ENCODE results near the gene EDN1. TPM values are rescaled to one million over a fixed set of nuclear protein-coding genes. Genes with fewer than 3 reads are reported as not detected.
A peak's percentile ranks its signal among the peaks of the same experiment; 100 is the strongest.
"Not testable (repeated sequence)": the region's sequence is repeated elsewhere in the genome, so short reads cannot be mapped to it uniquely, and the experiment has no call there.

Gene EDN1
- total RNA-seq, 1 donor from 2014 or later = 63.0 TPM

- DNase-seq (ENCODE audit: low read depth in 2 of 2) = peak in 1 of 2 donors; percentile 85
Measured at GRCh38 chr6:12324099-12324498, 33.9 kb downstream of the EDN1 start.

- DNase-seq (ENCODE audit: low read depth in 2 of 2) = no peak
Measured at GRCh38 chr6:12324748-12325147, 34.6 kb downstream of the EDN1 start.

GRCh38 chr6:12325872-12326271 is 35.7 kb downstream of the EDN1 start:
- no peak for DNase-seq (ENCODE audit: low read depth in 2 of 2)

GRCh38 chr6:12327391-12327790 is 37.2 kb downstream of the EDN1 start:
- DNase-seq (ENCODE audit: low read depth in 2 of 2) = no peak

GRCh38 chr6:12327988-12328387 is 37.8 kb downstream of the EDN1 start:
- no peak for DNase-seq (ENCODE audit: low read depth in 2 of 2)

- DNase-seq (ENCODE audit: low read depth in 2 of 2) = no peak
Measured at GRCh38 chr6:12328701-12329100, 38.5 kb downstream of the EDN1 start.

GRCh38 chr6:12331474-12331873 is 41.3 kb downstream of the EDN1 start:
- DNase-seq (ENCODE audit: low read depth in 2 of 2) = no peak

- DNase-seq (ENCODE audit: low read depth in 2 of 2) = no peak
Measured at GRCh38 chr6:12331951-12332749, 42.0 kb downstream of the EDN1 start.

- DNase-seq (ENCODE audit: low read depth in 2 of 2) = not testable (repeated sequence)
Measured at GRCh38 chr6:12332750-12333079, 42.6 kb downstream of the EDN1 start.

GRCh38 chr6:12333128-12333527 is 43.0 kb downstream of the EDN1 start:
- DNase-seq (ENCODE audit: low read depth in 2 of 2) = no peak

GRCh38 chr6:12334526-12335130 is 44.5 kb downstream of the EDN1 start:
- no peak for DNase-seq (ENCODE audit: low read depth in 2 of 2)

GRCh38 chr6:12335131-12335527 is 45.0 kb downstream of the EDN1 start:
- DNase-seq (ENCODE audit: low read depth in 2 of 2) = no peak

- no peak for DNase-seq (ENCODE audit: low read depth in 2 of 2)
Measured at GRCh38 chr6:12335717-12336116, 45.6 kb downstream of the EDN1 start.

- DNase-seq (ENCODE audit: low read depth in 2 of 2) = no peak
Measured at GRCh38 chr6:12336121-12336971, 46.2 kb downstream of the EDN1 start.

- DNase-seq (ENCODE audit: low read depth in 2 of 2) = no peak
Measured at GRCh38 chr6:12339022-12339421, 48.9 kb downstream of the EDN1 start.

GRCh38 chr6:12339808-12340487 is 49.8 kb downstream of the EDN1 start:
- DNase-seq (ENCODE audit: low read depth in 2 of 2) = no peak

- DNase-seq (ENCODE audit: low read depth in 2 of 2) = no peak
Measured at GRCh38 chr6:12340488-12340818, 50.3 kb downstream of the EDN1 start.

- no peak for DNase-seq (ENCODE audit: low read depth in 2 of 2)
Measured at GRCh38 chr6:12342664-12343063, 52.5 kb downstream of the EDN1 start.

GRCh38 chr6:12343122-12343439 is 52.9 kb downstream of the EDN1 start:
- DNase-seq (ENCODE audit: low read depth in 2 of 2) = no peak

- peak in 1 of 2 donors; percentile 27 for DNase-seq (ENCODE audit: low read depth in 2 of 2)
Measured at GRCh38 chr6:12343440-12344162, 53.4 kb downstream of the EDN1 start.

- DNase-seq (ENCODE audit: low read depth in 2 of 2) = no peak
Measured at GRCh38 chr6:12344296-12344695, 54.1 kb downstream of the EDN1 start.
